ENCODE results near the gene PAM.

- no peak for TF ChIP-seq POLR2A (IDR thresholded peaks at IDR 0.05)
- TF ChIP-seq, protein P1, sequence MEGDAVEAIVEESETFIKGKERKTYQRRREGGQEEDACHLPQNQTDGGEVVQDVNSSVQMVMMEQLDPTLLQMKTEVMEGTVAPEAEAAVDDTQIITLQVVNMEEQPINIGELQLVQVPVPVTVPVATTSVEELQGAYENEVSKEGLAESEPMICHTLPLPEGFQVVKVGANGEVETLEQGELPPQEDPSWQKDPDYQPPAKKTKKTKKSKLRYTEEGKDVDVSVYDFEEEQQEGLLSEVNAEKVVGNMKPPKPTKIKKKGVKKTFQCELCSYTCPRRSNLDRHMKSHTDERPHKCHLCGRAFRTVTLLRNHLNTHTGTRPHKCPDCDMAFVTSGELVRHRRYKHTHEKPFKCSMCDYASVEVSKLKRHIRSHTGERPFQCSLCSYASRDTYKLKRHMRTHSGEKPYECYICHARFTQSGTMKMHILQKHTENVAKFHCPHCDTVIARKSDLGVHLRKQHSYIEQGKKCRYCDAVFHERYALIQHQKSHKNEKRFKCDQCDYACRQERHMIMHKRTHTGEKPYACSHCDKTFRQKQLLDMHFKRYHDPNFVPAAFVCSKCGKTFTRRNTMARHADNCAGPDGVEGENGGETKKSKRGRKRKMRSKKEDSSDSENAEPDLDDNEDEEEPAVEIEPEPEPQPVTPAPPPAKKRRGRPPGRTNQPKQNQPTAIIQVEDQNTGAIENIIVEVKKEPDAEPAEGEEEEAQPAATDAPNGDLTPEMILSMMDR (IDR thresholded peaks at IDR 0.05) = no peak
These were observed 110.0 kb downstream of the PAM start for GRCh38 chr5:102865171-102865509.

All from transverse colon (tissue), 3 donors.